Endothelial cell of umbilical vein (primary cell): ENCODE data around the gene FTH1.

Source experiments
- CTCF ChIP-seq, 2 donors: IDR thresholded peaks; 1 replicate in 1 of 2; 2 replicates in 1 of 2; pipeline ENCODE4 v1.5.1; 2011; ENCODE audit warnings: low read length in 2 of 2, mild to moderate bottlenecking in 2 of 2, moderate library complexity in 2 of 2, control low read depth in 1 of 2, inconsistent platforms in 1 of 2, low read depth in 1 of 2; ENCODE audit not compliant: insufficient read depth in 1 of 2; ENCODE audit errors: extremely low read depth in 1 of 2
- EZH2 ChIP-seq: IDR thresholded peaks from 2 replicates; pipeline ENCODE4 v1.6.1; 2012; ENCODE audit warnings: borderline replicate concordance, low read depth, mild to moderate bottlenecking, moderate library complexity, low read length, inconsistent platforms; ENCODE audit not compliant: severe bottlenecking
- GATA2 ChIP-seq: IDR thresholded peaks from 2 replicates; pipeline ENCODE4 v1.7.0; 2011; ENCODE audit warnings: low read depth, mild to moderate bottlenecking, moderate library complexity, mixed read lengths, low read length; ENCODE audit not compliant: insufficient read length, insufficient read depth
- MAX ChIP-seq: IDR thresholded peaks from 2 replicates; pipeline ENCODE4 v1.6.1; 2011; ENCODE audit not compliant: insufficient read depth, insufficient read length
- POLR2A ChIP-seq: IDR thresholded peaks from 2 replicates; pipeline ENCODE4 v1.6.1; 2012; ENCODE audit warnings: low read depth, mild to moderate bottlenecking, control low read depth, low read length
- POLR2AphosphoS5 ChIP-seq: IDR thresholded peaks from 2 replicates; pipeline ENCODE4 v1.6.1; 2012; ENCODE audit warnings: low read depth, mild to moderate bottlenecking, control low read depth, low read length, moderate library complexity; ENCODE audit not compliant: insufficient read depth

- TF ChIP-seq CTCF (IDR thresholded peaks at IDR 0.05; ENCODE audit: extremely low read depth in 1 of 2, insufficient read depth in 1 of 2, low read depth in 1 of 2, low read length in 2 of 2) (no peak), EZH2 (no peak), POLR2A (no peak), GATA2 (no peak), MAX (no peak), POLR2AphosphoS5 (no peak)
Measured at GRCh38 chr11:61951484-61952135, 15.8 kb downstream of the FTH1 start.
